ENCODE results near the gene TRIO.

The TRIO gene

DNA sequence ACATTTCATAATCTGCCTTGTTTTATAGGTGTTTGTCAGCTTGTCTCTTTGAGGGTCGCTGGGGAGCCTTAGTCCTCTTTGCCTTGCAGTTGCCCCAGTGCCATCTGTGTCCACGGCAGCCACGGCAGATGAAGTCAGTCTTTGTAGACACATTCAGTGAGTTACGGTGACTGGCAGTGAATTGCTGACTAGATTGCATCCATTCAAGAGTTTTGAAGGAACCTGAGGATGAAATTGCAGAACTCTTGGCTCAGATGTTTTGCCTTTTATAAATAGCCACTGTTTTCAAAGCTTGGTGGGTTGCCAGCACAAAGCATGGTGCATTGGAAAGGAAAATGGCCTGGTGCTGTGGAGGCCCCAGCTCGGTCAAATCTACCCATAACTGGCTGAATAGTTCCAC is 125.6 kb downstream of the TRIO start:
- peak; percentile 55 to 66 for DNase-seq (ENCODE audit: low read depth in 2 of 2)
- TF ChIP-seq, protein P1, sequence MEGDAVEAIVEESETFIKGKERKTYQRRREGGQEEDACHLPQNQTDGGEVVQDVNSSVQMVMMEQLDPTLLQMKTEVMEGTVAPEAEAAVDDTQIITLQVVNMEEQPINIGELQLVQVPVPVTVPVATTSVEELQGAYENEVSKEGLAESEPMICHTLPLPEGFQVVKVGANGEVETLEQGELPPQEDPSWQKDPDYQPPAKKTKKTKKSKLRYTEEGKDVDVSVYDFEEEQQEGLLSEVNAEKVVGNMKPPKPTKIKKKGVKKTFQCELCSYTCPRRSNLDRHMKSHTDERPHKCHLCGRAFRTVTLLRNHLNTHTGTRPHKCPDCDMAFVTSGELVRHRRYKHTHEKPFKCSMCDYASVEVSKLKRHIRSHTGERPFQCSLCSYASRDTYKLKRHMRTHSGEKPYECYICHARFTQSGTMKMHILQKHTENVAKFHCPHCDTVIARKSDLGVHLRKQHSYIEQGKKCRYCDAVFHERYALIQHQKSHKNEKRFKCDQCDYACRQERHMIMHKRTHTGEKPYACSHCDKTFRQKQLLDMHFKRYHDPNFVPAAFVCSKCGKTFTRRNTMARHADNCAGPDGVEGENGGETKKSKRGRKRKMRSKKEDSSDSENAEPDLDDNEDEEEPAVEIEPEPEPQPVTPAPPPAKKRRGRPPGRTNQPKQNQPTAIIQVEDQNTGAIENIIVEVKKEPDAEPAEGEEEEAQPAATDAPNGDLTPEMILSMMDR (IDR thresholded peaks at IDR 0.05; ENCODE audit: low read depth, low read length): no peak
- no peak overlapping the region for H3K4me3 ChIP-seq (replicated peaks in 1 of 2; ENCODE audit: low read depth in 2 of 2, low read length in 2 of 2)

DNA sequence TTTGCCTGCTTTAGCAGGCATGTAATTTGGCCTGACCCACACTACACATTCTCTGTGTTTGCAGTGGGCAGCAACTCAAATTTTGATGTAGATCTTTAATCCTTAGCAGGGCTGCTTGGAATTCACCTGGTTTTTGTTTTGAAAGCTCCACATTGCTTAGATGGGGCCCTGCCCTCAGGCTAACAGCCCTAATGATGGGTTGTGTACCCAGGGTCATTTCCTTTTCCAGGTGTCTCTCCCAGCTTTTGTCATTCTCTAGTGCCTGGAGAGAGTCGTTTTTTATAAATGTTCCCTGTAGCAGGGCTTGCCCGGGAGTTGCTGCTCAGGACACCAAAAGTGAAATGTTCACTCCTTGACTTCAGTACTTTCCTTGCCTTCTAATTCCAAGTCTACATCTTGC is 126.3 kb downstream of the TRIO start:
- TF ChIP-seq, protein P1 (IDR thresholded peaks at IDR 0.05; ENCODE audit: low read depth, low read length): no peak
- DNase-seq (ENCODE audit: low read depth in 2 of 2): no peak
- no peak overlapping the region for H3K4me3 ChIP-seq (replicated peaks in 1 of 2; ENCODE audit: low read depth in 2 of 2, low read length in 2 of 2)

- TF ChIP-seq, protein P1 (IDR thresholded peaks at IDR 0.05; ENCODE audit: low read depth, low read length): peak; percentile 78
- peak; percentile 80 to 84 for DNase-seq (ENCODE audit: low read depth in 2 of 2)
- no peak overlapping the region for H3K4me3 ChIP-seq (replicated peaks in 1 of 2; ENCODE audit: low read depth in 2 of 2, low read length in 2 of 2)
These were observed 127.1 kb downstream of the TRIO start for GRCh38 chr5:14270209-14270702.

- TF ChIP-seq, protein P1 (IDR thresholded peaks at IDR 0.05; ENCODE audit: low read depth, low read length): no peak
- no peak for DNase-seq (ENCODE audit: low read depth in 2 of 2)
These were observed 129.5 kb downstream of the TRIO start for GRCh38 chr5:14272548-14273205.

DNA sequence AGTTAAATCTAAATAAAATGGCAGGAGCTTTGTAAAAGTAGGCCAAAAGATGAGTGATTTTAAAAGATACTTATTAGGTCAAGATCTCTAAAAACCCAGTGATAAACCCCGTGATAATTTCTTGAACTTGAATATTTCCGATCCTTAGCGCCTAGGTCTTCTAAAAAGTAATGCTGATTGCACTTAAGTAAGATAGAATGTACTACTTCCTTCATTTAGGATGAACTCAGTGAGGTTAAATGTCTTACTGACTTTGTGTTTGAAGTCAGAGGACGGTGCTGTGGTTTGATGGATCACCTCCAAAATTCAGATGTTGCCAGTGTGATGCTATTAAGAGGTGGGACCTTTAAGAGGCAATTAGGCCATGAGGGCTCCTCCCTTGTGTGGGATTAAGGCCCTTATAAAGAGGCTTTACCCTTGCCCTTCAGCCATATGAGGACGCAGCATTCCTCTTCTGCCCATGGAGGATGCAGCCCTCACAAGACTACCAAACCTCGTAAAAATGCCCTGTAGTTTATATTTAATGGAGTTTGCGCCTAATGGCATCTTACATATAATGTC is 130.1 kb downstream of the TRIO start:
- no peak for DNase-seq (ENCODE audit: low read depth in 2 of 2)
- no peak overlapping the region for H3K4me3 ChIP-seq (replicated peaks in 1 of 2; ENCODE audit: low read depth in 2 of 2, low read length in 2 of 2)
- TF ChIP-seq, protein P1 (IDR thresholded peaks at IDR 0.05; ENCODE audit: low read depth, low read length): no peak

More at GRCh38 chr5:14272548-14273205, 129.5 kb downstream of the TRIO start:
- no peak overlapping the region for H3K4me3 ChIP-seq (replicated peaks in 1 of 2; ENCODE audit: low read depth in 2 of 2, low read length in 2 of 2)

- TF ChIP-seq, protein P1 (IDR thresholded peaks at IDR 0.05; ENCODE audit: low read depth, low read length): no peak
These were observed 133.2 kb downstream of the TRIO start for GRCh38 chr5:14276380-14276779.

More at GRCh38 chr5:14276380-14276779, 133.2 kb downstream of the TRIO start:
- no peak for DNase-seq (ENCODE audit: low read depth in 2 of 2)
- H3K4me3 ChIP-seq (replicated peaks in 1 of 2; ENCODE audit: low read depth in 2 of 2, low read length in 2 of 2): no peak overlapping the region

Measured in cardiac fibroblast (primary cell).